MM.1S (cell line): ENCODE measurements around the gene CYTH3.

ENCODE experiments used
- DNase-seq: peaks from one replicate; pipeline ENCODE4 v3.0.0-alpha.2; 2015
- H2AFZ ChIP-seq: fragments of 300-600 bp; sonication (generic); 2 replicates; pipeline ENCODE4 v1.6.0; 2016; ENCODE audit warnings: antibody characterized with exemption, low read length
- H3F3A ChIP-seq: fragments of 300-600 bp; sonication (generic); 2 replicates; pipeline ENCODE4 v1.6.1; 2016; ENCODE audit warnings: mild to moderate bottlenecking, antibody characterized with exemption, low read length, moderate library complexity, mixed read lengths; ENCODE audit not compliant: insufficient read depth
- H3K27ac ChIP-seq: fragments of 300-600 bp; sonication (generic); 2 replicates; pipeline ENCODE4 v1.5.1; 2016; ENCODE audit warnings: mild to moderate bottlenecking, low read length
- H3K27me3 ChIP-seq: fragments of 300-600 bp; sonication (generic); replicated peaks from 2 replicates; pipeline ENCODE4 v1.6.0; 2016; ENCODE audit warnings: low read length; ENCODE audit not compliant: insufficient read depth
- H3K36me3 ChIP-seq: fragments of 300-600 bp; sonication (generic); replicated peaks from 2 replicates; pipeline ENCODE4 v1.6.1; 2016; ENCODE audit warnings: mild to moderate bottlenecking, low read length, mixed read lengths; ENCODE audit not compliant: insufficient read depth
- H3K4me1 ChIP-seq: fragments of 300-600 bp; sonication (generic); 2 replicates; pipeline ENCODE4 v1.6.1; 2016; ENCODE audit warnings: low read length, mixed read lengths
- H3K4me2 ChIP-seq: fragments of 300-600 bp; sonication (generic); 2 replicates; pipeline ENCODE4 v1.6.0; 2016; ENCODE audit warnings: low read depth, low read length
- H3K4me3 ChIP-seq: fragments of 300-600 bp; sonication (generic); 2 replicates; pipeline ENCODE4 v1.5.1; 2016; ENCODE audit warnings: low read length, mixed read lengths
- H3K79me2 ChIP-seq: fragments of 300-600 bp; sonication (generic); 2 replicates; pipeline ENCODE4 v1.6.1; 2016; ENCODE audit warnings: mixed run types, low read length, mixed read lengths
- H3K9ac ChIP-seq: fragments of 300-600 bp; sonication (generic); 2 replicates; pipeline ENCODE4 v1.6.1; 2016; ENCODE audit warnings: low read length, mixed read lengths
- H3K9me2 ChIP-seq: fragments of 300-600 bp; sonication (generic); replicated peaks from 2 replicates; pipeline ENCODE4 v1.6.1; 2016; ENCODE audit warnings: mild to moderate bottlenecking, low read length, mixed read lengths; ENCODE audit not compliant: insufficient read depth
- H3K9me3 ChIP-seq: fragments of 300-600 bp; sonication (generic); replicated peaks from 2 replicates; pipeline ENCODE4 v1.6.1; 2016; ENCODE audit warnings: mild to moderate bottlenecking, low read length, mixed read lengths; ENCODE audit not compliant: insufficient read depth
- H4K20me1 ChIP-seq: fragments of 300-600 bp; sonication (generic); 2 replicates; pipeline ENCODE4 v1.6.1; 2016; ENCODE audit warnings: mild to moderate bottlenecking, low read length, moderate library complexity, mixed read lengths; ENCODE audit not compliant: insufficient read depth
- CTCF ChIP-seq: fragments of 300-600 bp; sonication (generic); IDR thresholded peaks from 2 replicates; pipeline ENCODE4 v1.5.1; 2016; ENCODE audit warnings: antibody characterized with exemption, low read length, mixed read lengths
- EZH2 ChIP-seq: fragments of 300-600 bp; sonication (generic); optimal IDR thresholded peaks from 2 replicates; pipeline ENCODE3; 2017; ENCODE audit warnings: low read depth, mild to moderate bottlenecking, antibody characterized with exemption, low read length, mixed read lengths
- EZH2phosphoT487 ChIP-seq: fragments of 300-600 bp; sonication (generic); IDR thresholded peaks from 2 replicates; pipeline ENCODE4 v1.6.1; 2018; ENCODE audit warnings: antibody characterized with exemption, low read length

The CYTH3 gene

GRCh38 chr7:6162331-6162620 lies 110.1 kb downstream of the CYTH3 start:
- Histone ChIP-seq H3F3A (peaks cover 40% of the 10 kb centered on the region), H3K4me2 (peak overlapping the region; percentile 95), H3K27ac (peak overlapping the region; percentile 98), H3K9me2 (no peaks in the 10 kb centered on the region), H3K4me3 (peak overlapping the region; percentile 54), H3K9ac (peak overlapping the region; percentile 80), H3K9me3 (no peaks in the 10 kb centered on the region), H2AFZ (peak overlapping the region; percentile 22; the same call in 1 of the 2 replicates), H3K79me2 (peaks cover 29% of the 10 kb centered on the region), H3K36me3 (no peaks in the 10 kb centered on the region), H4K20me1 (no peaks in the 10 kb centered on the region), H3K27me3 (no peaks in the 10 kb centered on the region), H3K4me1 (peaks cover 44% of the 10 kb centered on the region)
- DNase-seq = no peak
- TF ChIP-seq CTCF (no peak), EZH2phosphoT487 (no peak), EZH2 (no peak)

GRCh38 chr7:6161463-6162330 lies 110.7 kb downstream of the CYTH3 start:
- H3K79me2 ChIP-seq = peaks cover 33% of the 10 kb centered on the region
- TF ChIP-seq CTCF (no peak), EZH2 (no peak), EZH2phosphoT487 (no peak)
- H3K9me3 ChIP-seq = no peaks in the 10 kb centered on the region
- no peaks in the 10 kb centered on the region for H3K9me2 ChIP-seq
- peak overlapping the region; percentile 54 for H3K4me3 ChIP-seq
- peaks cover 40% of the 10 kb centered on the region for H3F3A ChIP-seq
- peak overlapping the region; percentile 98 for H3K27ac ChIP-seq
- no peaks in the 10 kb centered on the region for H3K27me3 ChIP-seq
- H3K4me1 ChIP-seq = peaks cover 44% of the 10 kb centered on the region
- peak overlapping the region; percentile 95 for H3K4me2 ChIP-seq
- peak overlapping the region; percentile 80 for H3K9ac ChIP-seq
- no peaks in the 10 kb centered on the region for H4K20me1 ChIP-seq
- 0 out of 2 replicates have a peak, but pooled peaks cover 5% of the 10 kb centered on the region for H3K36me3 ChIP-seq
- peak overlapping the region; percentile 22; the same call in 1 of the 2 replicates for H2AFZ ChIP-seq
- DNase-seq = peak; percentile 95

- H2AFZ ChIP-seq = no peak overlapping the region
- no peak overlapping the region for H3K9ac ChIP-seq
- H3K4me2 ChIP-seq = peak overlapping the region; percentile 95; the same call in 1 of the 2 replicates
- peaks cover 36% of the 10 kb centered on the region for H3K79me2 ChIP-seq
- H3K27ac ChIP-seq = peak overlapping the region; percentile 98; the same call in 1 of the 2 replicates
- no peak overlapping the region for H3K4me3 ChIP-seq
- H3K9me3 ChIP-seq = no peaks in the 10 kb centered on the region
- H3K27me3 ChIP-seq = no peaks in the 10 kb centered on the region
- H3K9me2 ChIP-seq = no peaks in the 10 kb centered on the region
- H3K4me1 ChIP-seq = peaks cover 44% of the 10 kb centered on the region
- H4K20me1 ChIP-seq = no peaks in the 10 kb centered on the region
- peaks cover 40% of the 10 kb centered on the region for H3F3A ChIP-seq
- no peak for DNase-seq
- 0 out of 2 replicates have a peak, but pooled peaks cover 8% of the 10 kb centered on the region for H3K36me3 ChIP-seq
- TF ChIP-seq EZH2phosphoT487 = no peak
- no peak for TF ChIP-seq CTCF
- no peak for TF ChIP-seq EZH2
Measured at GRCh38 chr7:6160191-6160623, 112.2 kb downstream of the CYTH3 start.
